SKM-1 treated with dmso at 0.1 percent for 144 hours (cell line): ENCODE measurements around the gene HSPG2.

Experiments used
- DNase-seq: peaks from one replicate; lab custom pipeline; 2025; ENCODE audit not compliant: unreplicated experiment; lab: John Stamatoyannopoulos, UW

The HSPG2 gene

DNA sequence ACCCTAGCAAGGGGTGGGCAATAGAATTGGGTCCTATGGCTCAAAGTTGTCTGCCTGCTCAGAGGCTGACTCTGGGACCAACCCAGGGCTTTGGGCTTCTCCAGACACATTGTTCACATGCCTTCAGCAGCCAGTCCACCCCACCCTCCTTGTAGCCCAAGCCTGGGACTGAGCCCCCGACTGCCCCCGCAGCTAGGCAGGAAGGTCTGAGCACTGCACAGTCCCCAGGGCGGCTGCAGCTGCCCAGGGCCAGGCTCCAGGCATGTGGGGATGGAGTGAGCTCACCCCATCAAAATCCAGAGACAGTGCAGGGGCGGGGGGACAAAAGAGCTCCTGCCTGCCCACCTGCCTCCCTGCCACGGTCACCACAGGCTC, 35.6 kb downstream of the HSPG2 start:
- DNase-seq, result no peak

GRCh38 chr1:21900766-21901472, 36.2 kb downstream of the HSPG2 start:
- no peak for DNase-seq

GRCh38 chr1:21899987-21900386, 37.1 kb downstream of the HSPG2 start:
- no peak for DNase-seq

- DNase-seq, result no peak
Measured at GRCh38 chr1:21899267-21899810, 37.8 kb downstream of the HSPG2 start.

DNA sequence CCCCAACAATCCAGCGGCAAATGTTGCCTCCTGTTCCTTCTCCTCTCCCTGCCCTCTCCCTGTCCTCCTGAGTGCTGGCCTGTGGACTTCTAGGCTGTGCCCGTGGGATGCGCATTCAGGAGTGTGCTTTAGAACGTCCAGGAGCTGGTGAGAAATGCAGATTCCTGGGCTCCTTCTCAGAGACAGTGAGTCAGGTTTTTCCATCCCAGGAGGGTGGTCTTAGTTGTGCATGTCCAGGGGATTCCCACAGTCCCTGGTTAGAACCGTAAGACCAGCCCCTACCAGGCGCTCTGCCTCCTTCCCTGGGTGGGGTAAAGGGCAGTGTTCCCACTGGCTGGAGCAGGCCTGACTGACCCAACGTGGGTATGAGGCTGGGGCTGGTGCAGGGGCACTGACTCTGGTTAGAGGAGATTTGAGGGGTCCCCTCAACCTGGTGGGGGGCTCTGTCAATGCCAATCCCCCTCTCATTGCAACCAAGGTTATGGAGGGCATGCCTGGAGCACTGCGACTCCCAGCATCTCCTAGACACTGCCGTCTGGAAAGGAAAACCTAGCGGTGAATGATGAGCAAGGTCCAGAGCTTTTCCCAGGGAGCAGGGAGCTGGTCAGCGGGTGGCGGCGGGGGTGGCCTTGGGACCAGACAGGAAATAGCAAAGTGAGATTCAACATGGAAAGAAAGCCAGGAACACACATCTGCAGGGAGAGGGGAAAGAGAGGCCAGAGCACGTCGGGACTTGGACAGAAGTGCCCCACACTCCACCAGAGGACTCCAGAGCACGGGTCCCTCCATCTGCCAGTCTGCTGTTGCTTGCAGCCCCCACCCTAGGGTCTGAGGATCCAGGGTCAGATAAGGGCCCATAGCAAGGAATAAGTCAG, 38.5 kb downstream of the HSPG2 start:
- no peak for DNase-seq

DNA sequence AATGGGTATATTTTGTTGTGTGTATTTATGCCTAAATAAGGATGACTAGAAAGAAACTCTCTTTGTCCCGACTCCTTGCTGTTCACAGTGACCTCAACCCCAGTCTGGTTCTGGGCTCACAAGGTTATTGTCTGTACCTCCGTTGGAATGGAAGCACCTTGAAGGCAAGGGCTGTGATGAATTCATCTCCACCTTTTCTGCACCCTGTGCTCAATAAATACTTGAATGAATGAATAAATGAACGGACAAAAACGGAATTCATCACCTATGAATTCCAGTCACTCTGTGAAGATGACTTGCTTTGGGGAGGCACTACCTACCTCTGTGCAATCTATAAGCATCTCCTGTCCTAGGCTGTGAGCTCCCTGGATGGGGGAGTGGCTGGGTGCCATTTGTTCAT, 39.3 kb downstream of the HSPG2 start:
- no peak for DNase-seq

DNA sequence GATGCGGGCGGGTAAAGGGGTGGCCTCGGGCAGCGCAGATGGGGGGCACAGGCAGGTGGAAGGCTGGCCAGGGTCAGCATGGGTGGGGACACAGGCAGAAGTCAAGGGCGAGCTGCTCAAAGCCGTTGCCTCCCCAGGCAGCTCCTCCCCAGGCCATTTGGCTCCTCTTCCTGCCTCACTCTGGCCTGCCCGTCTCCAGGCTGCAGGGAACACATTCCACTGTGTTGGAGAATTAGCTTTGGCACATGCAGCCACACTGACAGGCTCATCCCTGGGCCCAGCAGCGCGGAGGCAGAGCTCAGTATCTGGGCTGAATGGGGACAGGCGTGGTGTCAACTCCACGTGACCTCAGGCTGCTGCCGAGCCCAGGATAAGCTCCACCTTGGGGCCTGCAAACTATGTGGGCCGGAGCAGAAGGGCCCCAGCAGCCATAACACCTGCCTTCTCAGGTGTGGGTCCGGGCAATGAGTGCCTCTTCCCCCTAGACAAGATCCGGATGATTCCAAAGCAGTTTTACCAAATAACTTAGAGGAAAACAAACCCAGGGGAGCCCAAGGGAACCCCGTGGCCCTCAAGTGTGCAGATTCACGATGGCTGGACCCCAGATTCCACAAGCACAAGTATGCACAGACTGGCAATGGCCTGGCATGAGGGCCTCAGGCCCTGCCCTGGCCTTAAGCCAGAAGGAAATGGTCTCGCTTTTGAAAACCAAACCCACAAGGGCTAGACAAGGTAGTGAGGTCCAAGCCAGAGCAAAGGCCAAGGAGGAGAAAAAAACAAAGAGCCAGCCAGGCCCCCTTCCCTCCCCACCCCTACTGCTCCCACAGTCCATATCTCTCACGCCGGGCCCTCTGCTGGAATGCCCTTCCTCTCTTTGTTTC, 40.2 kb downstream of the HSPG2 start:
- no peak for DNase-seq

DNA sequence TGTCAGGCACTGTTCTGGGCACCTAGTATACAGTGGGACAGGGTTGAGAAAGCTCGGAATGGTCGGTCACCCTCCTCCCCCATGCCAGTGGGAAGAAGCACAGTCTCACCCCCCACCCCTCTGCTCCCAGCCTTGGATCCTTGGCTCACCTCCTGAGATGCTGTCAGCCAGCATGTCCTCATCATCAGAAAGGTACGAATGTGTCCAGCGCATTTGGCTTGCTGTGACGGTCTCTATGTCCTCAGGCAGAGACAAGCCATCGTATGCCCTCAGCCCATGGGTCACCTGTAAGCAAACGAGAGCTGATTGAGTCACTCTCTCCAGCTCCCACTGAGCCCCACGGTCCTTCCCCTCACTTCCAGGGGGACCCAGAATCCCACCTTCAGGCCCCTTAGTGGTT, 41.1 kb downstream of the HSPG2 start:
- no peak for DNase-seq

DNA sequence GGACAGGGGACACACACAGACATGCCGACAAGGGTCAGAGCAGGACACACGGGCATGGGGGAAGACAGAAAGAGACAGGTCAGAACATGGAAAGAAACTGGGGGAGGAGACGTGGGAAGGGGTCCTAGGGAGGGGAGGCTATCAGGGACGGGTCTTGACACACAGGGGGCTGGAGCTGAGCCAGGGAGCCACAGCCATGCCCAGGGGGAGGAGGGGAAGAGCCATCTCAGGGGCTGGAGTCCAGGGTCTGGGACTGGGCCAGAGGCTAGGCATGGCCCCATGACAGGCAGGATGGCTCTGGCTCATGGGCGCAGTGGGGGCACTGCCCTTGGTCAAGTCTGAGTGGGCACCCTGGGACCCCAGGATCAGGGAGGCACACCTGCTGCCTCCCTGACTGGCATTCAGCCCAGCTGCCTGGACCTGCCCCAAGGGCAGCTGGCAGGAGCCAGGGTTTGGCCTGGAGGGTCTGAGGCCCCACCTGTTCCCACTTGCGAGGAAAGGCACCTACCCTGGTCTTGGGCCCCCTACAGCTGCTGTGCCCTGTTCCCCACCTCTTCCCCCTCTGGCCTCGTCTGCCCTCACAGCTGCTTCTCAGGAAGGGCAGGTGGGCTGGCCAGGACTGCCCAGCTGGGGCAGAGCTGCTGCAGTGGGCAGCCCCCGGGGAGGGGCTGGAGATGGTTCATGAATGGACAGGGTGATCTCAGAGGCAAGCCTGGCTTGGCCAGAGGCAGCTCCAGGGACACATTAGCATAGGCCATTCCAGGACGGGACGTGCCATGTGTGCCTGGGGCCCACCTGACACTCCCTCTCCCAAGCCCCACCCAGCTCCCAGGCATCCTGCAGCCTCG, 42.9 kb downstream of the HSPG2 start:
- DNase-seq, result no peak

GRCh38 chr1:21893046-21893805, 43.9 kb downstream of the HSPG2 start:
- DNase-seq, result no peak

DNA sequence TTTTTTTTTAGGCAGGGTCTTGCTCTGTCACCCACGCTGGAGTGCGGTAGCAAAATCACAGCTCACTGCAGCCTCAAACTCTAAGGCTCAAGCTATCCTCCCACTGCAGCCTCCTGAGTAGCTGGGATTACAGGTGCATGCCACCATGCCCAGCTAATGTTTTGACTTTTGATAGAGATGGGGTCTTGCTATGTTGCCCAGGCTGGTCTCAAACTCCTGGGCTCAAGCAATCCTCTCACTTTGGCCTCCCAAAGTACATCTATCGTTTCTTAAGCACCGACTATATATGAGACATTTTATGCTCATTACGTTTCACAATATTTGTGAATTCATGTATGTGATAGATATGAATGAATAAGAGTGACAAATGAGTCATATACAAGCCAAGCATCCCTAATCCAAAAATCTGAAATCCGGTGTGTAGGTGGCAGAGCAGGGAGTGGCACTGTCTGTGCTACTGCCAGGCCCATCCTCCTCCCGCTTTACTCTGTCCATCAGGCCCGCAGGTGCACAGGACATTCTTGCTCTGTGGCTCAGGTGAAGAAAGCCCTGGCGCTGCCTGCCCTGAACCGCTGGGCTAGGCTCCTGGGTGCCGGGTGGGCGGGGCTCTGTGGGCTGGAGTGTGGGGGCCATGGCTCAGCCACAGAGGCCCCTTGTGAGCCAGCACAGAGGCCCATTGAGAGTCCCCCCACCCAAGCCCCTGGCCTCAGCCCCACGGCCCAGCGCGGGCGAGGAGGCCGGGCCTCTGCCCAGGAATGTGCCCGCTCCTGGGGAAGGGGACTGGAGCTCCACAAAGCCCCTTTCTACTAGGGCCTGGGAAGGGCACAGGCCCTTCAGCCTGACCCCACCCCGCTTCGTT, 45.3 kb downstream of the HSPG2 start:
- no peak for DNase-seq

DNA sequence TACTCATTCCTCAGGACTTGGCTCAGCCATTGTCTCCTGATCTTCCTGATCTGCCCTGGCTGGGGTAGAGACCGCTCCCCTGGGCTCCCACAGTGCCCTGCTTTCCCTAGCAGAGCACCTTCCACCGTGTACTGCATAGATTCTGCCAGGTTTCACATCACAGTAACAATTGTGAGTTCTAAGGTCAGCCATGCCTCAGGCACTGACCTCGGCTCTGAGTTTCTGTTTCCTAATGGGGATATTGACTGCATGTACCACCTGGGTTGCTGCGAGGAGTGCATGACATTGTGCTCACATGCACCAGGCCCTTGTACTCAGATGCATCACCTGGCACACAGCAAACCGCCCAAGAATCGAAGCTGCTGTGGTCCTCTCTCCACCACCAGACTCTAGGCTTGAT, 46.0 kb downstream of the HSPG2 start:
- no peak for DNase-seq

DNA sequence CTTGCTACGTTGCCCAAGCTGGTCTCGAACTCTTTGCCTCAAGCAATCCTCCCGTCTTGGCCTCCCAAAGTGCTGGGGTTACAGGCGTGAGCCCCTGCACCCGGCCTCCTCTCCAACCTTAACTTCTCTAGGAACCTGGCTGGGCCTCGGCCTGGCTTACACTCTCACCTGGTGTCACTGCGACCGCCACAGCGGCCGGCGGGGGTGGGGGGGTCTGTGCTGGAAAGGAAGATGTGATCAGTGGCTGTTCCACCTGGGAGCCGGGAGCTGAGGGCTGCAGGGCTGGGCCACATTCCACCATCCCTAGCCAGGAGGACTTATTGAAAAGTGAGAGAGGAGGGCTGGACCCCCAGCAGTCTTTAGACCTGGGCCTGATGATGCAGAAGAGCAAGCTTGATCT, 48.6 kb downstream of the HSPG2 start:
- DNase-seq, result no peak

GRCh38 chr1:21887796-21888195, 49.3 kb downstream of the HSPG2 start:
- no peak for DNase-seq

- no peak for DNase-seq
Measured at GRCh38 chr1:21887216-21887736, 49.8 kb downstream of the HSPG2 start.

DNA sequence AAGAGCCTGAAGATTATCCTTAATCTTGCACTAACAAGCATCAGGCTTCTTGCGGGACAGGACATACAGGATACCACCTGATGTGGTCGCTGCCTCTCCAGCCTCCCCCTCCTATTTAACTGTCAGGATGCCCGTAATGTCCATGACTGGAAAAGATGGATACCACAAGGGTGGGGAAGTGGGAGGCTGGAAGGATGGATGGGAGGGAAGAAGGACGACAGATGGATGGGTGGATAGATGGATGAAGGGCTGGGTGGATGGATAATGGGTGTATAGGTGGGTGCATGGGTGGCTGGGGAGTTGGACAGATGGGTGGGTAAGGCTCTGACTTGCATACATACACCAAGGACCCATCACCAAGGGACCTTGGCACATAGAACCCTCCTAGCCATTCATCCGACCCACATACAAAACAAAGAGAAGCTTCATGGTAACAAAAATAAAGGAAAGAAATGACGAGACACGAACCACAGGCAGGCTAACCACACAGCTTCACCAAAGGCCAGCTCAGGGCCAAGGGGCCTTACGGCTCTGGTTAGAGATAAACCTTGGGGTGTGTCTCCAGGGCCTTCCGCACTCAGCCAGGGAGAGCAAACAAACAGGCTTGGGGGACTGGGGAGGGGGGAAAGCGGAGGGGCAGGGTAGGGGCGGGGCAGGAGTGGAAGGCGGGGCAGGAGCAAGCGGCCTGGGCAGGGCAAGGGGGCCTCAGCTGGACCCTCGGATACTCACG, 50.5 kb downstream of the HSPG2 start:
- no peak for DNase-seq

GRCh38 chr1:21885236-21886037, 51.7 kb downstream of the HSPG2 start:
- no peak for DNase-seq
